DMS 273 (cell line): ENCODE results near the gene PCYT1A.

ENCODE experiments used
- DNase-seq: peaks from one replicate; lab custom pipeline; 2025; ENCODE audit not compliant: unreplicated experiment; lab: John Stamatoyannopoulos, UW

Gene PCYT1A

GRCh38 chr3:196238612-196239560, 48.6 kb downstream of the PCYT1A start:
- DNase-seq, result no peak

GRCh38 chr3:196237203-196237602, 50.3 kb downstream of the PCYT1A start:
- DNase-seq, result no peak

GRCh38 chr3:196236223-196236622, 51.3 kb downstream of the PCYT1A start:
- DNase-seq, result no peak

GRCh38 chr3:196235452-196236122, 51.9 kb downstream of the PCYT1A start:
- no peak for DNase-seq

- no peak for DNase-seq
Observed at GRCh38 chr3:196232882-196233251, 54.7 kb downstream of the PCYT1A start.

GRCh38 chr3:196232154-196232881, 55.2 kb downstream of the PCYT1A start:
- DNase-seq, result no peak

- no peak for DNase-seq
Observed at GRCh38 chr3:196227629-196228493, 59.7 kb downstream of the PCYT1A start.

GRCh38 chr3:196227121-196227561, 60.4 kb downstream of the PCYT1A start:
- DNase-seq, result no peak

- DNase-seq, result no peak
Observed at GRCh38 chr3:196225763-196226364, 61.7 kb downstream of the PCYT1A start.

- DNase-seq, result no peak
Observed at GRCh38 chr3:196225086-196225485, 62.4 kb downstream of the PCYT1A start.

GRCh38 chr3:196222876-196223595, 64.5 kb downstream of the PCYT1A start:
- DNase-seq, result no peak

GRCh38 chr3:196220991-196221390, 66.5 kb downstream of the PCYT1A start:
- no peak for DNase-seq

GRCh38 chr3:196220587-196220986, 66.9 kb downstream of the PCYT1A start:
- DNase-seq, result no peak

GRCh38 chr3:196219970-196220311, 67.6 kb downstream of the PCYT1A start:
- no peak for DNase-seq

- DNase-seq, result peak; percentile 87
Observed at GRCh38 chr3:196219194-196219969, 68.1 kb downstream of the PCYT1A start.

- no peak for DNase-seq
Observed at GRCh38 chr3:196218155-196218712, 69.3 kb downstream of the PCYT1A start.

GRCh38 chr3:196217307-196218154, 70.0 kb downstream of the PCYT1A start:
- DNase-seq, result no peak
